ENCODE data around the gene RNF224.

GRCh38 chr9:137267933-137268355 lies 40.6 kb downstream of the RNF224 start:
- TF ChIP-seq, protein P1, sequence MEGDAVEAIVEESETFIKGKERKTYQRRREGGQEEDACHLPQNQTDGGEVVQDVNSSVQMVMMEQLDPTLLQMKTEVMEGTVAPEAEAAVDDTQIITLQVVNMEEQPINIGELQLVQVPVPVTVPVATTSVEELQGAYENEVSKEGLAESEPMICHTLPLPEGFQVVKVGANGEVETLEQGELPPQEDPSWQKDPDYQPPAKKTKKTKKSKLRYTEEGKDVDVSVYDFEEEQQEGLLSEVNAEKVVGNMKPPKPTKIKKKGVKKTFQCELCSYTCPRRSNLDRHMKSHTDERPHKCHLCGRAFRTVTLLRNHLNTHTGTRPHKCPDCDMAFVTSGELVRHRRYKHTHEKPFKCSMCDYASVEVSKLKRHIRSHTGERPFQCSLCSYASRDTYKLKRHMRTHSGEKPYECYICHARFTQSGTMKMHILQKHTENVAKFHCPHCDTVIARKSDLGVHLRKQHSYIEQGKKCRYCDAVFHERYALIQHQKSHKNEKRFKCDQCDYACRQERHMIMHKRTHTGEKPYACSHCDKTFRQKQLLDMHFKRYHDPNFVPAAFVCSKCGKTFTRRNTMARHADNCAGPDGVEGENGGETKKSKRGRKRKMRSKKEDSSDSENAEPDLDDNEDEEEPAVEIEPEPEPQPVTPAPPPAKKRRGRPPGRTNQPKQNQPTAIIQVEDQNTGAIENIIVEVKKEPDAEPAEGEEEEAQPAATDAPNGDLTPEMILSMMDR (optimal IDR thresholded peaks at IDR 0.05 in 1 of 3, IDR thresholded peaks at IDR 0.05 in 1 of 3, conservative IDR thresholded peaks at IDR 0.05 in 1 of 3; ENCODE audit: extremely low read depth in 1 of 3, insufficient read depth in 2 of 3, low read length in 3 of 3): no peak
- no peak for TF ChIP-seq EZH2 (IDR thresholded peaks at IDR 0.05; ENCODE audit: low read length)
